Germinal center (tissue), 1 donor: ENCODE results near the gene TMEM154.

Experiments used
- DNase-seq: peaks from one replicate; pipeline ENCODE4 v3.0.0; 2012; ENCODE audit warnings: mixed read lengths, low spot score

TMEM154 gene

GRCh38 chr4:152629908-152630307 lies 49.9 kb downstream of the TMEM154 start:
- DNase-seq = no peak

DNA sequence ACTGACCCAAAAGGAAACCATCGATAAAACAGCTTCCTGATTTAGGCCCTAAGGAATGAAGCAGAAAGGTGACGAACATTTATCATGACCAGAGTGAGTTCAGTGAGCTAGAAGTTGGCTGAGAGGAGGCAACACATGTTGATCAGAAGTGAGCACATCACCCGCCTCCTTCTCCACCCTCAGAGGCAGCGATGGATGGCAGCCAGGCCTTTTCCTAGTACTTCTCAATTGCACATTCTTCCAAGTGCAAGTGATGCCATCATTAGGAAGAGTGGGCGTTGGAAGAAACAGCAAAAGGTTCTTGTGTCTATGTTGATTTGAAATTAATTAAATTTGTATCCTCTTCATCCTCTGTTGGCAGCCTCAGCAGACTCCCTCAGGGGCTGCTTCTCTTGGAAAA lies 51.7 kb downstream of the TMEM154 start:
- DNase-seq = no peak

DNA sequence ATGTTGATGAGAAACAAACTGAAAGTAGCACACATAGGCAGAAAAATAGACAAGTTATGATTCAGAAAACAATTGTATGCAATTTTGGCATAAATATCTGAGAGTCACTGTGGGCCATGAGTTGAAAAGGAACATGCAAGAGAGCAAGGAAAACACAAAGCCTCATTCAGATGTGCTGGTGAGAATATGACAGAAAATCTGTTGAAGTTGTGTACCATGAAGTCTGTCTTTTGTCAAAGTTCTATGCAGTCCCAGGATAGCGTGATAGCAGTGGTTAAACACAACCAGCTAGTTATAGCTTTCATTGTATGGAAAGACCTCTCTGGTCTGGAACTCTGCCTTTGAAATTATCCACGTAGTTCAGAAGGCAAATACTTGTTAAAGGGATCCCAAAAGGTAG lies 53.0 kb downstream of the TMEM154 start:
- DNase-seq = no peak

DNA sequence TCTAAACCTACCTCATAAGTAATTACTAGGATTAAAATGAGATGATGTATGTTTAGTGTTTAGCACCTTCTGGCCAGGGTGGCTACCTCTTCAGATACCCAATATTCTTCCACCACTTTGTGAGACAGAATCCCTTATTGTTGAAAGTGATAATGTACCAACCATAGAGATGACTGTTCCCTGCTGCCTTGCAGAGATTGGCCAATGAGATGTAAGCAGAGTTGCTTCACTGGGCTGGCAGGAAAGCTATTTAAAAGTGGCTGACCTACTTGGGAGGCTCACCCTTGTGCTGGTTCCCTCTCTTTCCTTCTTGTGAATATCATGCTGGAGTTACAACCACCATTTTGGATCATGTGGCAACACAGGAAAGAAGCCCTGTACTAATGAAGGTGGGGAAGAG lies 58.9 kb downstream of the TMEM154 start:
- no peak for DNase-seq

DNA sequence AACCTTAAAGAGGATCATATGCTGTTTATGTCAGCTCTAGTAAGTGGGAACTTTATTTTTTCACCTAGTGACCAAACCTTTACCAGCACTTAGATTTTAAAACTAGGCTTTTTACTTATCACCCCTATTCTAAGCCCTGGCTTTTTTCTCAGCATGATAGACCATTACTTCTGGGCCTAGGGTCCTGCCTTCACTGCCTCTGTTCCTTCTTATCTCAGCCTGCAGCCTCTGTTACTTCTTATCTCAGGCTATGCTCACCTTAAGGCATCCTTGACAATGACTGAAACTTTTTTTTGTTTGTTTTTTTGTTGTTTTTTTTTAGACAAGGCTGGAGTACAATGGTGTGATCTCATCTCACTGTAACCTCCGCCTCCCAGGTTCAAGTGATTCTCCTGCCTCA lies 59.6 kb downstream of the TMEM154 start:
- no peak for DNase-seq

- no peak for DNase-seq
Measured at GRCh38 chr4:152619556-152619955, 60.2 kb downstream of the TMEM154 start.

GRCh38 chr4:152618971-152619370 lies 60.8 kb downstream of the TMEM154 start:
- DNase-seq = no peak

- DNase-seq = no peak
Measured at GRCh38 chr4:152616804-152617203, 63.0 kb downstream of the TMEM154 start.

GRCh38 chr4:152613841-152614721 lies 65.7 kb downstream of the TMEM154 start:
- no peak for DNase-seq

GRCh38 chr4:152613351-152613750 lies 66.4 kb downstream of the TMEM154 start:
- DNase-seq = no peak

DNA sequence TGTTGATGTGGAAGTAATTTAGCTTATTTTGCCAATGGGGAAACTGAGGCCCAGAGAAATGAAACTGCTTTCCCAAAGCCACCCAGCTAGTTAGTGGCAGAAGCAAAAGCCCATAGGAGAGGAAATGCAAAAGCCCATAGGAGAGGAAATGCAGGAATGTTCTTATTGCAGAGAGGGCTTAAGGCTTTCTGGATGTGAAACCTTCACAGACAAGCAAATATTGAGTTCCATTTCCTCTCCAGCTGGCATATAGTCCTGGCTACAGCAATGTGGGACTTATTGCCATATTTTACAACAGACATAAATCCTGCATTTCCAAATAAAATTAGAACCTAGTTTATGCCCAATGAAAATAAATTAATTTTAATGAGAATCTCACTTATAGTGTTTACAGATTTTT lies 69.7 kb downstream of the TMEM154 start:
- DNase-seq = no peak

DNA sequence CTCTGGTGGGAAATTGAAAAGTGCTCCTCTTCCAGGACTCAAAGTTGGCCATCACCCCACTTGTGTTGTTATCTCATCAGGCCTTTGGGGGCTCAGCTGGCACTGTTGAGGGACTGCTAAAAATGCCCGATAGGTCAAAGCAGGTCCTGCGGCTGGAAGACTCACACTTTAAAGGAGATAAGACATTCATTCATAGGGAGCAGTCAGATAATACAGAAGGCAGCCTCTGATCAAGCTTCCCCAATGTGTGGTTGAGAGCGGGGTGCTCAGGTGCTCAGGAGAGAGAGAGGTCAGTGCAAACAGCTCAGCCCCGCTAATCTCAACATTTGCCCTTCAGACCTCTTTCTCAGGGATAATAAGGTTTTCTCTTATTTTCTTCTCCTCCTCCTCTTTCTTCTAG lies 70.3 kb downstream of the TMEM154 start:
- DNase-seq = no peak

GRCh38 chr4:152607178-152607577 lies 72.6 kb downstream of the TMEM154 start:
- DNase-seq = no peak

GRCh38 chr4:152606753-152607152 lies 73.0 kb downstream of the TMEM154 start:
- no peak for DNase-seq

GRCh38 chr4:152605641-152606335 lies 74.0 kb downstream of the TMEM154 start:
- DNase-seq = no peak

GRCh38 chr4:152605031-152605430 lies 74.8 kb downstream of the TMEM154 start:
- no peak for DNase-seq

GRCh38 chr4:152601156-152601555 lies 78.6 kb downstream of the TMEM154 start:
- no peak for DNase-seq

DNA sequence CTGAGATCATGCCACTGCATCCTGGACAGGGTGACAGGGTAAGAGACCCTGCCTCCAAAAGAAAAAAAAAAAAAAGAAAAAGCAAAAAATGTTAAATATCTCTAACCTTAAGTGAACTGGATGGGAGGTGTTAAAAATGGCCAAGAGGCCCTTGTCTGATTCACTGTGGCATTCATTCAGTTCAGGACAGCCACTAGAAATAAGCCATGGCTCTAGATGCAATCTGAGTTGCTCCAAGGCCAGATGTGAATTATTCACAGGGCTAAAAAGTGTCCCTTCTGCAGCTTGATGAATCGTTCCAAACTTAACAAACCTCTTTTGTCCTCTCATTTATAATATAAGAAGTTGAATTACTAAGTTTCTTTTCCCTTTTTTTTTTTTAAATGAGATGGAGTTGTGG lies 80.2 kb downstream of the TMEM154 start:
- DNase-seq = no peak

DNA sequence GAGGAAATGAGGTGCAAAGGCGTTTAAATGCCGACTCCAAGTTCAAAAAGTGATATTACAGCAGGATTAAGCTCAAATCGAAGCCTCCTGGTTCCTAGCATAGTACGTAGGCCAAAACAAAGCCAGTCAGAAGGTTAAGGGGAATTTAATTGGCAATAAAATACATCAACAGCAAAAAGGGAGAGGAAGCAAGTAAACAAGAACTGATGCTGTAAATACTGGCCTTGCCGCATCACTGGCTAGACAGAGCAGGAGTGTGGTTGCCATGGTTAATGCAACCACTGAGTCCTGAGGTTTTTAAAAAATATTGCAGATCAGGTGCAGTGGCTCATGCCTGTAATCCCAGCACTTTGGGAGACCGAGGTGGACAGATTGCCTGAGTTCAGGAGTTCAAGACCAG lies 80.7 kb downstream of the TMEM154 start:
- no peak for DNase-seq

- DNase-seq = no peak
Measured at GRCh38 chr4:152598454-152598853, 81.3 kb downstream of the TMEM154 start.

DNA sequence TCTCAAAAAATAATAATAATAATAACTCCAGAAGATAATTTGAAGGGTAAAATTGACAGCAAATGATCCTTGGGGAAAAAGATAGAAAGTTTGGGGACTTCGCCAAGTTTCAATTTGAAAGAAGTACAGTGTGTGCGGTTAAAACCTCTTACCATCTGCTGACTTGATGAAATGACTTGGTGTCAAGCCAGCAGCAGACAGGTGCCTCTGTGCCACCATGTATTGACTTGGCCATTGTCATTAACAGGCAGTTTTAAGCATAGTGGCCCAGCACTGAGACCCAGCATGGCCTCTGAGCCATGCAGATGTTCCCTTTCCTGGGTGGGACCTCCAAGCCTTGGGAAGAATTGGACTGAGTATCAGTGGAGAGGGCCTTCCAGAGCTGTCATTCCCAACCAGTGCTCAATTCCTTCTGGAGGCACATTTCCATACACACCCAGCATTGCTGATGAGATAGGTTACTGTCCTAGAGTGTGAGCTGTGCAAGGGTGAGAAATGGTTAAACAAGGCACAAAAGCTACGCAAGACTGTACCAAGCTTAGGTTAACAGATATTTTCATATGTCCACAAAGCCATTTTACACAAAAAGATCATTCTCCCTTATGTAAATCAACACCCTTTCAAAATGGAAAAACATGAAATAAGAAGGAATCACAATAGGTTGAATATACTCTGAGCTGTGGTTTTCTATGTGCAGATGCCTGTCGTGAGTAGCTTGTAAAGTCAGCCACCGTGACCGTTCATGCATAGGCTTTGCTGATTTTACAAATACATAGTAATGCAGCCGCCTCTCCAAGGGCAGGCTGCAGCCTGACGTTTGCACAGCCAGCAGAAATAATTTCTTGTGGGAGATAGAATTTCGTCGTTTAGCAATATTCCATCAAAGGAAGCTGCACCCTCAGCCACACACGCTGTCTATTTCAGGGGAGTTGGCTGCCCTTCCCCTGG lies 84.5 kb downstream of the TMEM154 start:
- DNase-seq = no peak

DNA sequence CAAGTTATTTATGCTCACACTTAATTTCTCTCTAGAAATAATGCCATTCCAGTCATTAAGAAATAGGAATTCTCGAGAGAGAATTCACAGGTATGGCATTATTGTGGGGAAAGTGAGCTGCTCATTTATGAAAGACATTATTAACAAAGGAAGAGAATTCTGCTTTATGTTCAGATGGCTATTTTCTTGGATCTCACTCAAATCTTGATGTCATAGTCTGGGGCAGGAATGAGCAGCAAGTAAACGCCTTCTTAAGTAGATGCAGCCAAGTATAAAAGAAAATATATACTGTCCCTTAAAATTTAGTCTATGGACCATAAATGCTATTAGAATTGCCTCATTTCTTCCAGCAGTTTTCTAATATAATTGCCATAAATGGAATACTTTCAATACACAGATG lies 85.7 kb downstream of the TMEM154 start:
- DNase-seq = no peak
